Neural cell (in vitro differentiated cells): ENCODE results near the gene TICAM2.

ENCODE experiments used
- EZH2 ChIP-seq: fragments of 200-600, 300-800 bp; shearing (Covaris generic), sonication (generic); IDR thresholded peaks from 2 replicates; pipeline ENCODE4 v1.6.1; 2014; ENCODE audit warnings: antibody characterized with exemption, low read length, borderline replicate concordance, mild to moderate bottlenecking; ENCODE audit not compliant: insufficient read depth, poor library complexity, severe bottlenecking
- POLR2AphosphoS5 ChIP-seq: IDR thresholded peaks from 2 replicates; pipeline ENCODE4 v1.6.1; 2012
- RAD21 ChIP-seq: fragments of 450-650 bp; conservative IDR thresholded peaks from 2 replicates; pipeline ENCODE4 v1.6.1; 2014; ENCODE audit warnings: antibody characterized with exemption, mild to moderate bottlenecking, moderate library complexity
- SMC3 ChIP-seq: fragments of 450-650 bp; conservative IDR thresholded peaks from 2 replicates; pipeline ENCODE4 v1.6.1; 2014; ENCODE audit warnings: antibody characterized with exemption, mild to moderate bottlenecking, moderate library complexity; ENCODE audit not compliant: poor library complexity
- TAF1 ChIP-seq: IDR thresholded peaks from 2 replicates; pipeline ENCODE4 v1.6.1; 2012; ENCODE audit warnings: low read depth
- TF ChIP-seq, protein P1 (sequence below): fragments of 450-650 bp; IDR thresholded peaks from 2 replicates; pipeline ENCODE4 v1.5.1; 2014; ENCODE audit warnings: antibody characterized with exemption, mild to moderate bottlenecking, moderate library complexity; ENCODE audit not compliant: poor library complexity, severe bottlenecking
- TF ChIP-seq, protein P2 (sequence below): IDR thresholded peaks from 2 replicates; pipeline ENCODE4 v1.6.1; 2012; ENCODE audit warnings: borderline replicate concordance

DNA sequence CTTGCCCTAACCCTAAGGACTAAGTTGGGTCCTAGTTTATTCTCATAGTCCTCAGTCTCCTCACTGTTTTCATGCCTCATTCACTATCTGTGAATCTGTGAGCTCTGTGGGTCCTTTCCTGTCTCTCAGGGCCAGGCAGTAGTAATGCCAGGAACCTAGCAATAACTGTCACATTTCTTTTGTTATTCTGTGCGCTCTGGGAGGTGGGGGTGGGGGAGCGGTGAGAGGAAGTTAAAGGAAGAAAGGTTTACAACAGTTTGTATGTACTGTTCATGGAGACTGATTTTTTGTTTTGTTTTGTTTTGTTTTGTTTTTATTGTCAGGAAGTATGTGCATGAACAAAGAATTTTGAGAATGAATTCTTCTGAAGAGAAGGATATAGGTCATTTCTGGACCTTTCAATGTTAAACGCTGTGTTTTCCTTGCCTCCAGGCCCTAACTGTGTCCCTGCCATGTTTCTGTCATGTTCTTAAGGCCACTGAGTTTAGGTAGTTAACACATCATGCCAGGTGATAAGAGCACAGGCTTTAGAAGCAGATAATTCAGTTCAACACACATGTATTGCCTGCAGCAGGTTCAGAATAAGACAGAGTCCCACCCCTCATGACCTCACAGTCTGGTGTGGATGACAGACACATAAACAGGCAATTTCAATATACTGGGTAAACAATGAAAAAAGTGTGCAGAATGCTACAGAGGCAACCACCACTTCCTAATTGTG, 44.5 kb downstream of the TICAM2 start:
- TF ChIP-seq EZH2, result no peak
- no peak for TF ChIP-seq TAF1
- TF ChIP-seq, protein P1, sequence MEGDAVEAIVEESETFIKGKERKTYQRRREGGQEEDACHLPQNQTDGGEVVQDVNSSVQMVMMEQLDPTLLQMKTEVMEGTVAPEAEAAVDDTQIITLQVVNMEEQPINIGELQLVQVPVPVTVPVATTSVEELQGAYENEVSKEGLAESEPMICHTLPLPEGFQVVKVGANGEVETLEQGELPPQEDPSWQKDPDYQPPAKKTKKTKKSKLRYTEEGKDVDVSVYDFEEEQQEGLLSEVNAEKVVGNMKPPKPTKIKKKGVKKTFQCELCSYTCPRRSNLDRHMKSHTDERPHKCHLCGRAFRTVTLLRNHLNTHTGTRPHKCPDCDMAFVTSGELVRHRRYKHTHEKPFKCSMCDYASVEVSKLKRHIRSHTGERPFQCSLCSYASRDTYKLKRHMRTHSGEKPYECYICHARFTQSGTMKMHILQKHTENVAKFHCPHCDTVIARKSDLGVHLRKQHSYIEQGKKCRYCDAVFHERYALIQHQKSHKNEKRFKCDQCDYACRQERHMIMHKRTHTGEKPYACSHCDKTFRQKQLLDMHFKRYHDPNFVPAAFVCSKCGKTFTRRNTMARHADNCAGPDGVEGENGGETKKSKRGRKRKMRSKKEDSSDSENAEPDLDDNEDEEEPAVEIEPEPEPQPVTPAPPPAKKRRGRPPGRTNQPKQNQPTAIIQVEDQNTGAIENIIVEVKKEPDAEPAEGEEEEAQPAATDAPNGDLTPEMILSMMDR, result no peak
- TF ChIP-seq POLR2AphosphoS5, result no peak
- TF ChIP-seq, protein P2, sequence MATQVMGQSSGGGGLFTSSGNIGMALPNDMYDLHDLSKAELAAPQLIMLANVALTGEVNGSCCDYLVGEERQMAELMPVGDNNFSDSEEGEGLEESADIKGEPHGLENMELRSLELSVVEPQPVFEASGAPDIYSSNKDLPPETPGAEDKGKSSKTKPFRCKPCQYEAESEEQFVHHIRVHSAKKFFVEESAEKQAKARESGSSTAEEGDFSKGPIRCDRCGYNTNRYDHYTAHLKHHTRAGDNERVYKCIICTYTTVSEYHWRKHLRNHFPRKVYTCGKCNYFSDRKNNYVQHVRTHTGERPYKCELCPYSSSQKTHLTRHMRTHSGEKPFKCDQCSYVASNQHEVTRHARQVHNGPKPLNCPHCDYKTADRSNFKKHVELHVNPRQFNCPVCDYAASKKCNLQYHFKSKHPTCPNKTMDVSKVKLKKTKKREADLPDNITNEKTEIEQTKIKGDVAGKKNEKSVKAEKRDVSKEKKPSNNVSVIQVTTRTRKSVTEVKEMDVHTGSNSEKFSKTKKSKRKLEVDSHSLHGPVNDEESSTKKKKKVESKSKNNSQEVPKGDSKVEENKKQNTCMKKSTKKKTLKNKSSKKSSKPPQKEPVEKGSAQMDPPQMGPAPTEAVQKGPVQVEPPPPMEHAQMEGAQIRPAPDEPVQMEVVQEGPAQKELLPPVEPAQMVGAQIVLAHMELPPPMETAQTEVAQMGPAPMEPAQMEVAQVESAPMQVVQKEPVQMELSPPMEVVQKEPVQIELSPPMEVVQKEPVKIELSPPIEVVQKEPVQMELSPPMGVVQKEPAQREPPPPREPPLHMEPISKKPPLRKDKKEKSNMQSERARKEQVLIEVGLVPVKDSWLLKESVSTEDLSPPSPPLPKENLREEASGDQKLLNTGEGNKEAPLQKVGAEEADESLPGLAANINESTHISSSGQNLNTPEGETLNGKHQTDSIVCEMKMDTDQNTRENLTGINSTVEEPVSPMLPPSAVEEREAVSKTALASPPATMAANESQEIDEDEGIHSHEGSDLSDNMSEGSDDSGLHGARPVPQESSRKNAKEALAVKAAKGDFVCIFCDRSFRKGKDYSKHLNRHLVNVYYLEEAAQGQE, result no peak
- TF ChIP-seq SMC3, result no peak
- TF ChIP-seq RAD21, result no peak
